HepG2 (cell line): ENCODE results near the gene STARD5. TPM values are rescaled to one million over a fixed set of nuclear protein-coding genes. Genes with fewer than 3 reads are reported as not detected.

Experiments
- CBX1 ChIP-seq: IDR thresholded peaks from one replicate; pipeline ENCODE4 v1.6.1; 2016; ENCODE audit warnings: antibody characterized with exemption, low read depth
- CBX2 ChIP-seq, 2 experiments: fragments of 200-600 bp in 1 of 2; sonication (generic); formaldehyde crosslinking in 1 of 2; IDR thresholded peaks; 2 replicates each; pipeline versions ENCODE4 v1.7.0 to v1.8.1; 2018 to 2022; ENCODE audit warnings: low read depth in 2 of 2, low read length in 1 of 2, mild to moderate bottlenecking in 1 of 2, missing genetic modification reagents in 1 of 2
- ELF4 ChIP-seq: sonication (generic); formaldehyde crosslinking; IDR thresholded peaks from 2 replicates; pipeline ENCODE4 v1.5.0; 2020; ENCODE audit warnings: missing genetic modification reagents, mild to moderate bottlenecking, moderate library complexity, borderline replicate concordance
- HMGA1 ChIP-seq: sonication (generic); formaldehyde crosslinking; conservative IDR thresholded peaks from 2 replicates; pipeline ENCODE4 v1.4.0; 2020; ENCODE audit warnings: missing genetic modification reagents
- JUN ChIP-seq: sonication (generic); formaldehyde crosslinking; IDR thresholded peaks from 2 replicates; pipeline ENCODE4 v1.4.0; 2020; ENCODE audit warnings: mild to moderate bottlenecking, missing genetic modification reagents
- MED13 ChIP-seq: sonication (generic); formaldehyde crosslinking; IDR thresholded peaks from 2 replicates; pipeline ENCODE4 v1.5.0; 2020; ENCODE audit warnings: missing genetic modification reagents
- MXD4 ChIP-seq: IDR thresholded peaks from 2 replicates; pipeline ENCODE4 v1.6.1; 2016; ENCODE audit warnings: mild to moderate bottlenecking, missing biosample characterization, missing genetic modification reagents
- NRL ChIP-seq: sonication (generic); formaldehyde crosslinking; IDR thresholded peaks from 2 replicates; pipeline ENCODE4 v1.5.0; 2020; ENCODE audit warnings: missing genetic modification reagents, mild to moderate bottlenecking, moderate library complexity, borderline replicate concordance
- PCBP2 ChIP-seq: fragments of 200-400 bp; formaldehyde crosslinking; optimal IDR thresholded peaks from 2 replicates; pipeline ENCODE3; 2018; ENCODE audit warnings: low read length, low read depth; ENCODE audit not compliant: poor library complexity, severe bottlenecking
- POGZ ChIP-seq: sonication (generic); formaldehyde crosslinking; IDR thresholded peaks from 2 replicates; pipeline ENCODE4 v1.4.0; 2020; ENCODE audit warnings: mild to moderate bottlenecking, missing genetic modification reagents
- RFX1 ChIP-seq: fragments of 450-650 bp; IDR thresholded peaks from 2 replicates; pipeline ENCODE4 v1.6.1; 2017
- SNAPC2 ChIP-seq: sonication (generic); formaldehyde crosslinking; IDR thresholded peaks from 2 replicates; pipeline ENCODE4 v1.8.1; 2022; ENCODE audit warnings: mild to moderate bottlenecking, missing genetic modification reagents
- TCF12 ChIP-seq, 2 experiments: fragments of 450-650 bp in 1 of 2; sonication (generic) in 1 of 2; formaldehyde crosslinking in 1 of 2; IDR thresholded peaks; 2 replicates each; pipeline versions ENCODE4 v1.6.1 to v1.8.0; 2017 to 2022; ENCODE audit warnings: antibody characterized with exemption in 1 of 2, mild to moderate bottlenecking in 1 of 2, missing genetic modification reagents in 1 of 2, moderate library complexity in 1 of 2
- ZNF703 ChIP-seq: sonication (generic); formaldehyde crosslinking; IDR thresholded peaks from 2 replicates; pipeline ENCODE4 v1.5.1; 2020; ENCODE audit warnings: missing genetic modification reagents, mild to moderate bottlenecking, moderate library complexity, borderline replicate concordance
- polyA plus RNA-seq, 8 experiments: library from polyadenylated mRNA; depleted of rRNA in 3 of 8; stranded (reverse) in 7 of 8; unstranded in 1 of 8; fragments of >200 nt; fragmentation: Illumina TruSeq in 4 of 8; extraction: Trizol in 4 of 8; gene quantifications; 2 replicates each; pipeline versions ENCODE4 v1.2.1 to v1.2.3, GENCODE V29; 2011 to 2016; ENCODE audit warnings: low read depth in 4 of 8, missing spikeins in 1 of 8, mixed read lengths in 1 of 8; ENCODE audit not compliant: insufficient read depth in 1 of 8
- total RNA-seq, 5 experiments: library from RNA; depleted of rRNA; stranded (reverse); fragments of >200 nt; fragmentation: Illumina TruSeq; extraction: Trizol; gene quantifications; 2 replicates each; pipeline ENCODE4 v1.2.3, GENCODE V29; 2016; ENCODE audit warnings: low read depth in 1 of 5
- TF ChIP-seq, protein P1 (sequence below): sonication (generic); formaldehyde crosslinking; IDR thresholded peaks from 2 replicates; pipeline ENCODE4 v1.4.0; 2020; ENCODE audit warnings: missing genetic modification reagents
- TF ChIP-seq, protein P2 (sequence below): IDR thresholded peaks from 2 replicates; pipeline ENCODE4 v1.6.1; 2016
- TF ChIP-seq, protein P3 (sequence below): sonication (generic); formaldehyde crosslinking; IDR thresholded peaks from 2 replicates; pipeline ENCODE4 v1.4.0; 2020; ENCODE audit warnings: low read depth, missing genetic modification reagents
- TF ChIP-seq, protein P4 (sequence below): sonication (generic); formaldehyde crosslinking; IDR thresholded peaks from 2 replicates; pipeline ENCODE4 v1.5.0; 2020; ENCODE audit warnings: missing genetic modification reagents
- TF ChIP-seq, protein P5 (sequence below): sonication (generic); formaldehyde crosslinking; IDR thresholded peaks from 2 replicates; pipeline ENCODE4 v1.4.0; 2020; ENCODE audit warnings: missing genetic modification reagents

The STARD5 gene
- total and polyA plus RNA-seq, 2 of the 13 experiments (the other 11 are each of a cell fraction or from before 2014, with no cell fraction given): 3.1 to 3.5 TPM

DNA sequence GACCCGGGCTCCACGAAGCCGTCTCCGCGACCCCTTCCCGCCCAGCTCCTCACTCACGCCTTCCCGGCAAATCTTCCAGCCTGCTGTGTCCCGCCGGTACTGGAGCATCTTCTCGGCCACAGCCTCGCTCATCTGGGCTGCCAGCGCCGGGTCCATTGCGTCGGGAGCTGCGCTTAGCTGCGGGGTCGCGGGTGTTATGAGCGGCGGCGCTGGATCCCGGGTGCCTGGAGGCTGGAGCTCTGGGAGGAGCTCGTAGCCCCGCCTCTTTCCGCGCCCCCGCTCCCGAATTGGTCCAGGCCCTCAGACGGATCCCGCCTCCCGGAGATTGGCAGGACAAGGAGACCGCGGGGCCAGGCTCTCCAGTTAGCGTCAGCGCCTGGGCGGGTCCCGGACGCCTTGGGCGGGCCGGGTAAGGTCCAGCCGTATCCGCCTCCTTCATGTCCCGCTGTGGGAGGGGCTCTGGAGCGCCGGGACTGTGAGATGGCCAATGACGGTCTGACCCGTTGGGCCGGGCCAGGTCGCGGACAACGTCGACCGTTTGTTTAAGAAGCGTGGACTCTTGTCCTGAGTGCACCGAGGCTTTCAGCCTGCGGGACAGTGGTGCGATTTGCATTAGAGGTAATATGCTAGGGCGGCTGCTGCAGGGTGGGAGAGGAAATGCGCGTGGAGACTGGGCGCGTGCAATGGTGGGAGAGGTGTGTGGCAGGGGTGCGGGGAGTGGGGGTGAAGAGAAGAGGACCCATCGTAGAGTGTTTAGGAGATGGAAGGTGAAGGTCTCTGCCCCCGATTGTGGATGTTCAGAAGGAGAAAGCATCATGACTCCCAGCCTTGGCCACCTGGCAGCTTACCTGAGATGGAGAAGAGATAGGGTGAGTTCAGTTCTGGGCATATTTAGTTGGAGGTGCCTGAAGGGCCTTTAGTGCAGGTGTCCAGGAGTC is at the start of gene STARD5 (continued):
- TF ChIP-seq, protein P1, sequence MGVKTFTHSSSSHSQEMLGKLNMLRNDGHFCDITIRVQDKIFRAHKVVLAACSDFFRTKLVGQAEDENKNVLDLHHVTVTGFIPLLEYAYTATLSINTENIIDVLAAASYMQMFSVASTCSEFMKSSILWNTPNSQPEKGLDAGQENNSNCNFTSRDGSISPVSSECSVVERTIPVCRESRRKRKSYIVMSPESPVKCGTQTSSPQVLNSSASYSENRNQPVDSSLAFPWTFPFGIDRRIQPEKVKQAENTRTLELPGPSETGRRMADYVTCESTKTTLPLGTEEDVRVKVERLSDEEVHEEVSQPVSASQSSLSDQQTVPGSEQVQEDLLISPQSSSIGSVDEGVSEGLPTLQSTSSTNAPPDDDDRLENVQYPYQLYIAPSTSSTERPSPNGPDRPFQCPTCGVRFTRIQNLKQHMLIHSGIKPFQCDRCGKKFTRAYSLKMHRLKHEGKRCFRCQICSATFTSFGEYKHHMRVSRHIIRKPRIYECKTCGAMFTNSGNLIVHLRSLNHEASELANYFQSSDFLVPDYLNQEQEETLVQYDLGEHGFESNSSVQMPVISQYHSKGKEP (CRISPR knock-in tag): no peak
- TF ChIP-seq HMGA1 (CRISPR knock-in tag): no peak
- no peak for TF ChIP-seq MED13 (CRISPR knock-in tag)
- TF ChIP-seq PCBP2: no peak
- no peak for TF ChIP-seq CBX2 (IDR thresholded peaks at IDR 0.05; ENCODE audit: low read depth, low read length)
- TF ChIP-seq CBX2 (CRISPR knock-in tag; IDR thresholded peaks at IDR 0.05; ENCODE audit: low read depth): no peak
- TF ChIP-seq, protein P2, sequence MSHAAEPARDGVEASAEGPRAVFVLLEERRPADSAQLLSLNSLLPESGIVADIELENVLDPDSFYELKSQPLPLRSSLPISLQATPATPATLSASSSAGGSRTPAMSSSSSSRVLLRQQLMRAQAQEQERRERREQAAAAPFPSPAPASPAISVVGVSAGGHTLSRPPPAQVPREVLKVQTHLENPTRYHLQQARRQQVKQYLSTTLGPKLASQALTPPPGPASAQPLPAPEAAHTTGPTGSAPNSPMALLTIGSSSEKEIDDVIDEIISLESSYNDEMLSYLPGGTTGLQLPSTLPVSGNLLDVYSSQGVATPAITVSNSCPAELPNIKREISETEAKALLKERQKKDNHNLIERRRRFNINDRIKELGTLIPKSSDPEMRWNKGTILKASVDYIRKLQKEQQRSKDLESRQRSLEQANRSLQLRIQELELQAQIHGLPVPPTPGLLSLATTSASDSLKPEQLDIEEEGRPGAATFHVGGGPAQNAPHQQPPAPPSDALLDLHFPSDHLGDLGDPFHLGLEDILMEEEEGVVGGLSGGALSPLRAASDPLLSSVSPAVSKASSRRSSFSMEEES (CRISPR knock-in tag): no peak
- TF ChIP-seq TCF12 (IDR thresholded peaks at IDR 0.05): no peak
- no peak for TF ChIP-seq TCF12 (CRISPR knock-in tag; IDR thresholded peaks at IDR 0.05)
- TF ChIP-seq, protein P3, sequence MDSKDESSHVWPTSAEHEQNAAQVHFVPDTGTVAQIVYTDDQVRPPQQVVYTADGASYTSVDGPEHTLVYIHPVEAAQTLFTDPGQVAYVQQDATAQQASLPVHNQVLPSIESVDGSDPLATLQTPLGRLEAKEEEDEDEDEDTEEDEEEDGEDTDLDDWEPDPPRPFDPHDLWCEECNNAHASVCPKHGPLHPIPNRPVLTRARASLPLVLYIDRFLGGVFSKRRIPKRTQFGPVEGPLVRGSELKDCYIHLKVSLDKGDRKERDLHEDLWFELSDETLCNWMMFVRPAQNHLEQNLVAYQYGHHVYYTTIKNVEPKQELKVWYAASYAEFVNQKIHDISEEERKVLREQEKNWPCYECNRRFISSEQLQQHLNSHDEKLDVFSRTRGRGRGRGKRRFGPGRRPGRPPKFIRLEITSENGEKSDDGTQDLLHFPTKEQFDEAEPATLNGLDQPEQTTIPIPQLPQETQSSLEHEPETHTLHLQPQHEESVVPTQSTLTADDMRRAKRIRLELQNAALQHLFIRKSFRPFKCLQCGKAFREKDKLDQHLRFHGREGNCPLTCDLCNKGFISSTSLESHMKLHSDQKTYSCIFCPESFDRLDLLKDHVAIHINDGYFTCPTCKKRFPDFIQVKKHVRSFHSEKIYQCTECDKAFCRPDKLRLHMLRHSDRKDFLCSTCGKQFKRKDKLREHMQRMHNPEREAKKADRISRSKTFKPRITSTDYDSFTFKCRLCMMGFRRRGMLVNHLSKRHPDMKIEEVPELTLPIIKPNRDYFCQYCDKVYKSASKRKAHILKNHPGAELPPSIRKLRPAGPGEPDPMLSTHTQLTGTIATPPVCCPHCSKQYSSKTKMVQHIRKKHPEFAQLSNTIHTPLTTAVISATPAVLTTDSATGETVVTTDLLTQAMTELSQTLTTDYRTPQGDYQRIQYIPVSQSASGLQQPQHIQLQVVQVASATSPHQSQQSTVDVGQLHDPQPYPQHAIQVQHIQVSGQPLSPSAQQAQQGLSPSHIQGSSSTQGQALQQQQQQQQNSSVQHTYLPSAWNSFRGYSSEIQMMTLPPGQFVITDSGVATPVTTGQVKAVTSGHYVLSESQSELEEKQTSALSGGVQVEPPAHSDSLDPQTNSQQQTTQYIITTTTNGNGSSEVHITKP (CRISPR knock-in tag): no peak
- no peak for TF ChIP-seq ELF4
- TF ChIP-seq POGZ (CRISPR knock-in tag): peak; percentile 70; the same call in 1 of the 2 replicates
- TF ChIP-seq MXD4 (CRISPR knock-in tag): no peak
- TF ChIP-seq CBX1: peak; percentile 57
- TF ChIP-seq NRL: no peak
- TF ChIP-seq, protein P4, sequence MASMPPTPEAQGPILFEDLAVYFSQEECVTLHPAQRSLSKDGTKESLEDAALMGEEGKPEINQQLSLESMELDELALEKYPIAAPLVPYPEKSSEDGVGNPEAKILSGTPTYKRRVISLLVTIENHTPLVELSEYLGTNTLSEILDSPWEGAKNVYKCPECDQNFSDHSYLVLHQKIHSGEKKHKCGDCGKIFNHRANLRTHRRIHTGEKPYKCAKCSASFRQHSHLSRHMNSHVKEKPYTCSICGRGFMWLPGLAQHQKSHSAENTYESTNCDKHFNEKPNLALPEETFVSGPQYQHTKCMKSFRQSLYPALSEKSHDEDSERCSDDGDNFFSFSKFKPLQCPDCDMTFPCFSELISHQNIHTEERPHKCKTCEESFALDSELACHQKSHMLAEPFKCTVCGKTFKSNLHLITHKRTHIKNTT (CRISPR knock-in tag): no peak
- TF ChIP-seq ZNF703 (CRISPR knock-in tag): no peak
- no peak for TF ChIP-seq SNAPC2 (CRISPR knock-in tag)
- TF ChIP-seq, protein P5, sequence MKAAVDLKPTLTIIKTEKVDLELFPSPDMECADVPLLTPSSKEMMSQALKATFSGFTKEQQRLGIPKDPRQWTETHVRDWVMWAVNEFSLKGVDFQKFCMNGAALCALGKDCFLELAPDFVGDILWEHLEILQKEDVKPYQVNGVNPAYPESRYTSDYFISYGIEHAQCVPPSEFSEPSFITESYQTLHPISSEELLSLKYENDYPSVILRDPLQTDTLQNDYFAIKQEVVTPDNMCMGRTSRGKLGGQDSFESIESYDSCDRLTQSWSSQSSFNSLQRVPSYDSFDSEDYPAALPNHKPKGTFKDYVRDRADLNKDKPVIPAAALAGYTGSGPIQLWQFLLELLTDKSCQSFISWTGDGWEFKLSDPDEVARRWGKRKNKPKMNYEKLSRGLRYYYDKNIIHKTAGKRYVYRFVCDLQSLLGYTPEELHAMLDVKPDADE (CRISPR knock-in tag): no peak
- no peak for TF ChIP-seq JUN (CRISPR knock-in tag)
- TF ChIP-seq RFX1: no peak
